ENCODE data around the gene SRP19.
"Not testable (repeated sequence)": the region's sequence is repeated elsewhere in the genome, so short reads cannot be mapped to it uniquely, and the experiment has no call there.

SRP19 gene

DNA sequence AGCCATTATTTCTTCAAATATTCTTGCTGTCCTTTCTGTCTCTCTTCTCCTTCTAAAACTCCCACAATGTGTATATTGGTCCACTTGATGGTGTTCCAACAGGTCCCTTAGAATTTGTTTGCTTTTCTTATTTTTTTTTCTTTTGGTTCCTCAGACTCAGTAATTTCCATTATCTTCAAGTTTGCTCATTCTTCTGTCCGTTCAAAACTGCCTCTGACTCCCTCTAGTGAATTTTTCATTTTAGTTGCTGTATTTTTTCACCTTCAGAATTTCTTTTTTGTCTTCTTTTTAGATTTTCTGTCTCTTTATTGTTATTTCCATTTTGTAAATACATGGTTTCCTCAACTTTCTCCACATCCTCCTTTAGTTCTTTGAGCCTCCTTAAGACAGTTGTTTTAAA lies 6.4 kb upstream of the SRP19 start:
- DNase-seq (no peak), ATAC-seq (replicated peaks) (no peak)
- Mint-ChIP-seq H3K27ac (no peak overlapping the region), H3K4me3 (no peak overlapping the region), H3K4me1 (peaks cover 0 to under 1% of the 10 kb centered on the region in 2 donors), H3K36me3 (peaks cover 6 to 11% of the 10 kb centered on the region in 2 donors), H3K27me3 (peaks cover 26 to 28% of the 10 kb centered on the region in 2 donors), H3K9me3 (peaks cover 7 to 10% of the 10 kb centered on the region in 2 donors)

GRCh38 chr5:112857866-112858265 lies 3.2 kb upstream of the SRP19 start:
- H3K4me1 Mint-ChIP-seq, result peaks cover 6 to 13% of the 10 kb centered on the region in 2 donors
- no peak overlapping the region for H3K4me3 Mint-ChIP-seq
- ATAC-seq (replicated peaks), result no peak
- DNase-seq, result no peak
- H3K27me3 Mint-ChIP-seq, result peaks cover 24 to 26% of the 10 kb centered on the region in 2 donors
- peaks cover 6 to 12% of the 10 kb centered on the region in 2 donors for H3K36me3 Mint-ChIP-seq
- no peak overlapping the region for H3K27ac Mint-ChIP-seq
- peaks cover 7 to 10% of the 10 kb centered on the region in 2 donors for H3K9me3 Mint-ChIP-seq

GRCh38 chr5:112860571-112860928 lies 537 bp upstream of the SRP19 start:
- H3K36me3 Mint-ChIP-seq; H3K9me3 Mint-ChIP-seq; DNase-seq; ATAC-seq (replicated peaks): not testable (repeated sequence)
- H3K4me1 Mint-ChIP-seq, result peaks cover 11 to 22% of the 10 kb centered on the region in 2 donors
- peak overlapping the region; percentile 99 for H3K27ac Mint-ChIP-seq
- H3K27me3 Mint-ChIP-seq, result peaks cover 13 to 14% of the 10 kb centered on the region in 2 donors
- H3K4me3 Mint-ChIP-seq, result peak overlapping the region; percentile 95 to 96

DNA sequence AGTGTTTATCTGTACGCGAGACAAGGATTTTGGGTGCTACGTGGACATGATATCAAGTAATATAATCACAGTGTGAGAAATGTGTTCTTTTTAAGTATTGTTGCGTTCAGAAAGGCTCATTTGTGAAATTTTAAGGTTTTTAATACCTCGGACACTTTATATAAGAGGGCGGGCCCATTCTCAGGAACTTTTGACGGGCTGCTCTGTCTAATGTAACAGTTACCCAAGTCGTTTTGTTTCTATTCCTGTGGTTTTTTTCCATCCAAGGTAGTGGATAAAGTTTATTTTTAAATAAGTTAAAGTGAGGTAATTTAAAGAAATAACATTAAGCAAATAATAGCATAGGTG lies 525 bp downstream of the SRP19 start:
- peak overlapping the region; percentile 95 to 96 for H3K4me3 Mint-ChIP-seq
- H3K36me3 Mint-ChIP-seq, result peaks cover 6 to 14% of the 10 kb centered on the region in 2 donors

DNA sequence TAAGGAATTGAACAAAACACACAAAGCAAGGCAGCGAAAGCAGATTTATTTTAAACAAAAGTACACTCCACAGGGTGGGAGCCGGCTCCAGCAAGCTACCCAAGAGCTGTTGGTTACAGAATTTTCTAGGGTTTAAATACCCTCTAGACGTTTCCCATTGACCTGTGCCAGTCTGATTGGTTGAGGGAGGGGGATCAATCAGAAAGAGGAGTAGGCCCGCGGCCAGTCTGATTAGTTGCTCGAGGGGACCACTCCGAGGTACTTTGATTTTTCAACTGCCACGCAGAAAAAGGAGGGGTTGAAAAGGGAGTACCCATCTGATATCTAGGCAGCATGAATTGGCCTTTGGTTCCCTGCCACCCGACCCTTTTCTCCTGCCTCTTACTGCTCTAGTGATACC lies 998 bp downstream of the SRP19 start:
- Mint-ChIP-seq H3K4me1 (peaks cover 13 to 28% of the 10 kb centered on the region in 2 donors), H3K36me3 (peaks cover 6 to 19% of the 10 kb centered on the region in 2 donors), H3K4me3 (peak overlapping the region; percentile 95 to 96), H3K9me3 (no peaks in the 10 kb centered on the region), H3K27me3 (peaks cover 5 to 6% of the 10 kb centered on the region in 2 donors), H3K27ac (peak overlapping the region; percentile 73)
- DNase-seq (no peak), ATAC-seq (replicated peaks) (no peak)

More for the DNA sequence above, 525 bp downstream of the SRP19 start:
- DNase-seq (no peak), ATAC-seq (replicated peaks) (no peak)
- Mint-ChIP-seq H3K9me3 (no peaks in the 10 kb centered on the region), H3K4me1 (peaks cover 11 to 23% of the 10 kb centered on the region in 2 donors), H3K27ac (peak overlapping the region; percentile 99), H3K27me3 (peaks cover 5 to 6% of the 10 kb centered on the region in 2 donors)

DNA sequence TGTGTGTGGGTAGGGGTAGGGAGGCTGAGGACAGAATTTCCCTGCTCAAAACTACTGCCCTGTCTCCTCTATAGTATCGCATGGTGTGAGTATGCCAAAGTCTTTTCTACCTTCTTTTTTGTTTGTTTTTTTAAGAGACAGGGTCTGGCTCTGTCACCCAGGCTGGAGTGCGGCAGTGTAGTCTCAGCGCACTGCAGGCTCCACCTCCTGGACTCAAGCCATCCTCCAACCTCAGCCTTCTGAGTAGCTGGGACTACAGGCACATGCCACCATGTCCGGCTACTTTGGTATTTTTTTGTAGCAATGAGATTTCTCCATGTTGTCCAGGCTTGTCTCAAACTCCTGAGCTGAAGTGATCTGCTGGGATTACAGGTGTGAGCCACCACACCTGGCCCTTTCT lies 2.5 kb downstream of the SRP19 start:
- Mint-ChIP-seq H3K9me3 (no peaks in the 10 kb centered on the region), H3K36me3 (peaks cover 10 to 23% of the 10 kb centered on the region in 2 donors), H3K4me3 (peak overlapping the region in 1 of 2 donors; percentile 95), H3K27ac (no peak overlapping the region), H3K4me1 (peaks cover 15 to 33% of the 10 kb centered on the region in 2 donors), H3K27me3 (peaks cover 0 to under 1% of the 10 kb centered on the region in 2 donors)
- ATAC-seq (replicated peaks) (no peak), DNase-seq (no peak)

GRCh38 chr5:112865128-112865527 lies 4.0 kb downstream of the SRP19 start:
- Mint-ChIP-seq H3K27me3 (no peaks in the 10 kb centered on the region), H3K36me3 (peaks cover 15 to 34% of the 10 kb centered on the region in 2 donors), H3K4me3 (no peak overlapping the region), H3K27ac (no peak overlapping the region), H3K9me3 (no peaks in the 10 kb centered on the region), H3K4me1 (peaks cover 18 to 46% of the 10 kb centered on the region in 2 donors)
- ATAC-seq (replicated peaks) (no peak), DNase-seq (no peak)

DNA sequence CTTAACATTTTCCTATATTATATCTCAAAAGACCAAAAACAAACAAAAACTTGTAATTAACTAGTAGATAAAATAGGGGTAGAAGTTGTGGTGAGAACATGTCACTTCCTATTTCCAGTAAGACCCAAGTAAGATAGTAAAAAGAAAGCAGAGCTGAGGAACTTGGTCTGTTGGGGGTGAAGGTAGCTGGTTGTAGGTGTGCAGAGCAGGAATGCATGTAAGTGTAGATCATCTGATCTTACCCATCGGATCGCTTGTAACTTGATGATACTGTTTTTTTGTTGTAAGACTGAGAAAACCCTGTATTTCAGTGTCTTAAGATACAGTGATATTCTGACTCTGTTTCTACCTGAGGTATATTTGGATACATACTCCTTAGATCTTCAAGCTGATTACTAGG lies 5.7 kb downstream of the SRP19 start:
- no peak for ATAC-seq (replicated peaks)
- H3K4me3 Mint-ChIP-seq, result no peak overlapping the region
- peaks cover 23 to 44% of the 10 kb centered on the region in 2 donors for H3K36me3 Mint-ChIP-seq

GRCh38 chr5:112867411-112867810 lies 6.3 kb downstream of the SRP19 start:
- no peak overlapping the region for H3K4me3 Mint-ChIP-seq
- H3K27me3 Mint-ChIP-seq, result no peaks in the 10 kb centered on the region
- DNase-seq (no peak), ATAC-seq (replicated peaks) (no peak)
- peaks cover 18 to 42% of the 10 kb centered on the region in 2 donors for H3K4me1 Mint-ChIP-seq
- peaks cover 23 to 45% of the 10 kb centered on the region in 2 donors for H3K36me3 Mint-ChIP-seq
- H3K9me3 Mint-ChIP-seq, result no peaks in the 10 kb centered on the region
- no peak overlapping the region for H3K27ac Mint-ChIP-seq

More for the DNA sequence above, 5.7 kb downstream of the SRP19 start:
- peaks cover 20 to 44% of the 10 kb centered on the region in 2 donors for H3K4me1 Mint-ChIP-seq
- DNase-seq, result no peak
- H3K27me3 Mint-ChIP-seq, result no peaks in the 10 kb centered on the region
- peak overlapping the region; percentile 49 for H3K27ac Mint-ChIP-seq
- no peaks in the 10 kb centered on the region for H3K9me3 Mint-ChIP-seq

DNA sequence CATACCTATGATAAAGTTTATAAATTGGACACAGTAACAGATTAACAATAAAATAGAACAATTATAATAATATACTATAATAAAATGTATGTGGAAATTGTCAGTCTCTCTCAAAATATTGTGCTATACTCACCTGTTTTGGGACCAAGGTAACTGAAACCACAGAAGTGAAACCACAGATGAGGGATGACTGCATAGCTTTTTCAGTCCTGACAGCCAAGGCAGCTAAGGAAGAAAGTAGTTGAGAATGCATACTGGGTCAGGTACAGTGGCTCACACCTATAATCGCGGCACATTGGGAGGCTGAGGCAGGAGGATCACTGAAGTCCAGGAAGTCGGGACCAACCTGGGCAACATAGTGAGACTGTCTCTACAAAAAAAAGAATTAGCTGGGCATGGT lies 8.9 kb downstream of the SRP19 start:
- ATAC-seq (replicated peaks), result peak in 1 of 2 donors; percentile 43
- Mint-ChIP-seq H3K4me3 (peak overlapping the region in 1 of 2 donors; percentile 4), H3K36me3 (peaks cover 20 to 51% of the 10 kb centered on the region in 2 donors), H3K4me1 (peaks cover 17 to 43% of the 10 kb centered on the region in 2 donors), H3K27me3 (no peaks in the 10 kb centered on the region), H3K27ac (no peak overlapping the region), H3K9me3 (no peaks in the 10 kb centered on the region)
- DNase-seq, result no peak

GRCh38 chr5:112870966-112871365 lies 9.9 kb downstream of the SRP19 start:
- Mint-ChIP-seq H3K4me3 (no peak overlapping the region), H3K4me1 (peaks cover 17 to 47% of the 10 kb centered on the region in 2 donors), H3K27ac (no peak overlapping the region), H3K36me3 (peaks cover 20 to 51% of the 10 kb centered on the region in 2 donors), H3K9me3 (no peaks in the 10 kb centered on the region), H3K27me3 (no peaks in the 10 kb centered on the region)
- ATAC-seq (replicated peaks), result no peak
- no peak for DNase-seq

GRCh38 chr5:112876362-112876761 lies 15.3 kb downstream of the SRP19 start:
- Mint-ChIP-seq H3K4me3 (no peak overlapping the region), H3K4me1 (peaks cover 22 to 39% of the 10 kb centered on the region in 2 donors), H3K27ac (no peak overlapping the region), H3K36me3 (peaks cover 16 to 36% of the 10 kb centered on the region in 2 donors), H3K27me3 (no peaks in the 10 kb centered on the region), H3K9me3 (no peaks in the 10 kb centered on the region)
- DNase-seq (no peak), ATAC-seq (replicated peaks) (no peak)

- H3K36me3 Mint-ChIP-seq, result peaks cover 16 to 29% of the 10 kb centered on the region in 2 donors
Measured at GRCh38 chr5:112878101-112878500, 17.0 kb downstream of the SRP19 start.

DNA sequence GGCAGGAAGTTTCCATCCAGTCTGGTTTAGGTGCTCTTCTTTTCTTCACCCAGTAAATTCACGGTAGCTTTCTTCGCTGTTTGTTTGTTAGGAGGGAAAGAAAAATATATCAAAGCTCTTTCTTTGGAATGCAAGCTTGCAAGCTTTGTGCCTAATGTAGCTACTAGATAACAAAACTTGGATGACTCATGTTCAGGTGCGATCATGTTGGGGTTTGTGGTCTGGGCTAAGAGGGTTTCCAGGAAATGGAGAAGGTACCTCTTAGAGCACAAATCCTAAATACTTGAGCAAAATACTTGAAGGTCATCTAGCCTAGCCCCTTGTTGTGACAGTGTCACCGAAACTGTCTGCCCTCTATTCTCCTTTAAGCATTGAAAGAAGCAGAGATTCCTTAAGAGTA lies 17.7 kb downstream of the SRP19 start:
- H3K36me3 Mint-ChIP-seq, result peaks cover 13 to 24% of the 10 kb centered on the region in 2 donors
- H3K4me1 Mint-ChIP-seq, result peaks cover 17 to 27% of the 10 kb centered on the region in 2 donors
- peak overlapping the region; percentile 44 to 63 for H3K4me3 Mint-ChIP-seq

More at GRCh38 chr5:112878101-112878500, 17.0 kb downstream of the SRP19 start:
- H3K27me3 Mint-ChIP-seq, result no peaks in the 10 kb centered on the region
- H3K27ac Mint-ChIP-seq, result peak overlapping the region; percentile 65
- H3K4me1 Mint-ChIP-seq, result peaks cover 19 to 33% of the 10 kb centered on the region in 2 donors
- ATAC-seq (replicated peaks) (no peak), DNase-seq (no peak)
- no peak overlapping the region for H3K4me3 Mint-ChIP-seq
- no peaks in the 10 kb centered on the region for H3K9me3 Mint-ChIP-seq

GRCh38 chr5:112880219-112880964 lies 19.3 kb downstream of the SRP19 start:
- H3K27me3 Mint-ChIP-seq, result no peaks in the 10 kb centered on the region
- H3K27ac Mint-ChIP-seq, result peak overlapping the region; percentile 84
- ATAC-seq (replicated peaks) (no peak), DNase-seq (no peak)
- peaks cover 13 to 25% of the 10 kb centered on the region in 2 donors for H3K36me3 Mint-ChIP-seq
- no peaks in the 10 kb centered on the region for H3K9me3 Mint-ChIP-seq
- H3K4me1 Mint-ChIP-seq, result peaks cover 17 to 24% of the 10 kb centered on the region in 2 donors
- H3K4me3 Mint-ChIP-seq, result no peak overlapping the region

More for the DNA sequence above, 17.7 kb downstream of the SRP19 start:
- DNase-seq, result peak; percentile 12
- Mint-ChIP-seq H3K27ac (peak overlapping the region; percentile 90), H3K9me3 (no peaks in the 10 kb centered on the region), H3K27me3 (no peaks in the 10 kb centered on the region)
- peak; percentile 94 to 98 for ATAC-seq (replicated peaks)

Data from stimulated activated naive B cell treated with anti-CD40 and anti-IgM and Interleukin-4, amounts not matched to agents 10 μg/mL and 1 μg/mL and 100 μg/mL, for 72 hours (primary cell).